GM12878 (cell line): Measurements from ENCODE around the gene SMARCAL1. TPM values are rescaled to one million over a fixed set of nuclear protein-coding genes. Genes with fewer than 3 reads are reported as not detected.

Source experiments
- ATAC-seq: fragments of 200-7000 bp; cut with Tn5 transposase; 3 replicates; pipeline ENCODE4 v1.9.1; 2020; ENCODE audit warnings: mild to moderate bottlenecking, moderate library complexity
- BruUV-seq: library from RNA; stranded (reverse); fragments of 400-500 nt; replicated peaks from 2 replicates; lab custom pipeline; 2021; lab: Mats Ljungman, UMichigan
- CTCF ChIA-PET: fragments of 300-600 bp; sonication (Branson Sonifier 250); formaldehyde crosslinking; extraction: SDS; loops from one replicate; lab custom pipeline; 2021; ENCODE audit warnings: inconsistent platforms; lab: Yijun Ruan, JAX
- POLR2A ChIA-PET: fragments of 350-600 bp; formaldehyde crosslinking; extraction: SDS; loops from one replicate; lab custom pipeline; 2021; ENCODE audit warnings: inconsistent platforms; lab: Charles Lee
- RAD21 ChIA-PET: fragments of 300-600 bp; sonication (Branson Sonifier 250); formaldehyde crosslinking; loops from one replicate; lab custom pipeline; 2023; ENCODE audit warnings: antibody characterized with exemption; ENCODE audit not compliant: unreplicated experiment; lab: Charles Lee
- SMC1A ChIA-PET: fragments of 300-600 bp; sonication (Branson Sonifier 250); formaldehyde crosslinking; loops from one replicate; lab custom pipeline; 2023; ENCODE audit not compliant: unreplicated experiment, uncharacterized antibody; lab: Charles Lee
- DNase-seq: peaks from one replicate; pipeline ENCODE4 v3.0.0-alpha.2; 2011; ENCODE audit warnings: low read depth, low spot score
- FAIRE-seq: peaks from 3 replicates; lab custom pipeline; 2011; peaks lifted over from hg19 to GRCh38; lab: Jason Lieb, UNC
- H2AFZ ChIP-seq: 2 replicates; pipeline ENCODE4 v1.6.0; 2011; ENCODE audit warnings: low read depth, low read length, control low read depth; ENCODE audit not compliant: control insufficient read depth
- H3K27ac ChIP-seq: 2 replicates; pipeline ENCODE4 v1.5.1; 2011; ENCODE audit warnings: control low read depth; ENCODE audit not compliant: control insufficient read depth, insufficient read depth
- H3K27me3 ChIP-seq, 2 experiments: replicated peaks in 1 of 2; 2 replicates each; pipeline versions ENCODE4 v1.6.0 to v1.6.1; 2011; ENCODE audit warnings: low read length in 1 of 2; ENCODE audit not compliant: control insufficient read depth in 2 of 2, insufficient read depth in 2 of 2
- H3K36me3 ChIP-seq, 2 experiments: 2 replicates each; pipeline ENCODE4 v1.5.1; 2011; ENCODE audit warnings: low read length in 1 of 2; ENCODE audit not compliant: control insufficient read depth in 2 of 2, insufficient read depth in 2 of 2
- H3K4me1 ChIP-seq: 2 replicates; pipeline ENCODE4 v1.6.1; 2011; ENCODE audit warnings: mild to moderate bottlenecking, low read length, moderate library complexity, mixed read lengths; ENCODE audit not compliant: control insufficient read depth, insufficient read depth
- H3K4me2 ChIP-seq: 2 replicates; pipeline ENCODE4 v1.6.0; 2011; ENCODE audit warnings: control low read depth; ENCODE audit not compliant: control insufficient read depth, insufficient read depth
- H3K4me3 ChIP-seq: fragments of 200-600 bp; sonication (generic); 2 replicates; pipeline ENCODE4 v1.5.1; 2016
- H3K79me2 ChIP-seq: 2 replicates; pipeline ENCODE4 v1.6.0; 2011; ENCODE audit warnings: low read length; ENCODE audit not compliant: control insufficient read depth, insufficient read depth
- H3K9ac ChIP-seq: 2 replicates; pipeline ENCODE4 v1.8.0; 2011; ENCODE audit warnings: low read length, control low read depth, mixed read lengths; ENCODE audit not compliant: control insufficient read depth, insufficient read depth
- H3K9me3 ChIP-seq: replicated peaks from 3 replicates; pipeline ENCODE4 v1.5.1; 2011; ENCODE audit warnings: mild to moderate bottlenecking, low read length; ENCODE audit not compliant: control insufficient read depth, insufficient read depth
- H4K20me1 ChIP-seq: 2 replicates; pipeline ENCODE4 v1.6.0; 2011; ENCODE audit not compliant: control insufficient read depth, insufficient read depth
- ATF7 ChIP-seq: fragments of 450-650 bp; IDR thresholded peaks from 2 replicates; pipeline ENCODE4 v1.6.1; 2016; ENCODE audit warnings: low read depth, mild to moderate bottlenecking
- CREB1 ChIP-seq: IDR thresholded peaks from 2 replicates; pipeline ENCODE4 v1.6.1; 2012; ENCODE audit warnings: low read depth, mild to moderate bottlenecking, inconsistent platforms
- NR2F1 ChIP-seq: fragments of 450-650 bp; conservative IDR thresholded peaks from 2 replicates; pipeline ENCODE4 v1.6.1; 2017; ENCODE audit warnings: mild to moderate bottlenecking
- SMAD1 ChIP-seq: fragments of 450-650 bp; IDR thresholded peaks from 2 replicates; pipeline ENCODE4 v1.6.1; 2018; ENCODE audit warnings: mild to moderate bottlenecking, low read depth; ENCODE audit not compliant: partially characterized antibody
- SPI1 ChIP-seq: IDR thresholded peaks from 2 replicates; pipeline ENCODE4 v1.6.1; 2011; ENCODE audit warnings: low read depth, mild to moderate bottlenecking, low read length, moderate library complexity, borderline replicate concordance; ENCODE audit not compliant: insufficient read depth
- STAT3 ChIP-seq: IDR thresholded peaks from 2 replicates; pipeline ENCODE4 v1.6.1; 2011; ENCODE audit warnings: low read depth, low read length, improper control_type of control experiment
- TCF7 ChIP-seq: IDR thresholded peaks from 2 replicates; pipeline ENCODE4 v1.6.1; 2014; ENCODE audit warnings: antibody characterized with exemption, borderline replicate concordance
- WGBS: methylation state at CpG from one replicate; pipeline ENCODE4 v1.1.6; 2016; ENCODE audit warnings: low lambda C conversion rate; ENCODE audit not compliant: insufficient replicate concordance, insufficient coverage; ENCODE audit errors: missing lambda C conversion rate; 5-methylcytosine and 5-hydroxymethylcytosine counted together
- in situ Hi-C: fragments of 300-500 bp; cut with MboI; formaldehyde crosslinking; loops from 9 replicates; pipeline ENCODE4 v1.14.3; 2018; ENCODE audit warnings: mixed read lengths
- intact Hi-C: fragments of 100-400 bp; cut with micrococcal nuclease; formaldehyde crosslinking; loops from one replicate; pipeline ENCODE4 v1.14.2; 2022; ENCODE audit not compliant: unreplicated experiment
- polyA plus RNA-seq, 11 experiments: library from polyadenylated mRNA; depleted of rRNA in 4 of 11; unstranded in 6 of 11; stranded (reverse) in 5 of 11; fragments of >200 nt; fragmentation: Nextera tagmentation in 4 of 11; fragmentation: Illumina TruSeq in 1 of 11; extraction: Ambion mirVana in 4 of 11; extraction: Trizol in 1 of 11; gene quantifications; 1 replicate in 1 of 11; 2 replicates in 10 of 11; pipeline versions ENCODE4 v1.2.1 to v1.2.3, GENCODE V29; 2011 to 2016; ENCODE audit warnings: inconsistent platforms in 2 of 11, missing spikeins in 2 of 11, low read depth in 1 of 11
- total RNA-seq, 4 experiments: library from RNA; depleted of rRNA in 3 of 4; stranded (reverse); fragments of >200 nt in 3 of 4; fragmentation: Illumina TruSeq in 1 of 4; extraction: Trizol in 1 of 4; gene quantifications; 2 replicates each; pipeline versions ENCODE4 v1.2.1 to v1.2.3, GENCODE V29; 2013 to 2021
- TF ChIP-seq, protein P1 (sequence below): fragments of 150-350 bp; IDR thresholded peaks from 2 replicates; pipeline ENCODE4 v1.6.1; 2014; ENCODE audit warnings: mild to moderate bottlenecking, low read depth, low read length
- TF ChIP-seq, protein P2 (sequence below): fragments of 450-650 bp; formaldehyde crosslinking; IDR thresholded peaks from 2 replicates; pipeline ENCODE4 v1.5.0; 2022; ENCODE audit warnings: mild to moderate bottlenecking, missing genetic modification characterization
- TF ChIP-seq, protein P3 (sequence below): IDR thresholded peaks from 2 replicates; pipeline ENCODE4 v1.6.1; 2012; ENCODE audit warnings: improper control_type of control experiment, low read depth, low read length; ENCODE audit not compliant: insufficient replicate concordance

SMARCAL1 gene
- total and polyA plus RNA-seq, 10 of the 15 experiments (the other 5 are each of a cell fraction or from before 2014, with no cell fraction given): 10.8 to 32.9 (median 21.8) TPM

DNA sequence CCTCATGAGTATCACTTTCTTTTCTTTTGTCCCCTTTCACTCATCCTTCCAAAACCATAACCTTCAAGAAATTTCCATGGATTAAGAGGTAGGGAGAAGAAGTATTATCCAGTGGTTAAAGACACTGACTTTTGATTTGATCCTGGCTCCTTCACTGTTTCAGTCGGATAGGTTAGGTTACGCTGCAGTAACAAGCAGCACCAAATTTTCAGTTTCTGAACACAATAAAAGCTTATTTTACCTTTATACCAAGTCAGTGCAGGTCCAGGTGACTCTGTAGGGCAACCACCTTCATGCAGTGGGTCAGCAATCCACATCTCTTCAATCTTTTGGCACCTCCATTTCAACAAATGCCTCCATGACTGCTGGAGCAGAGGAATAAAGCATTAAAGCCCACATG lies 25.0 kb upstream of the SMARCAL1 start (continued):
- TF ChIP-seq, protein P1, sequence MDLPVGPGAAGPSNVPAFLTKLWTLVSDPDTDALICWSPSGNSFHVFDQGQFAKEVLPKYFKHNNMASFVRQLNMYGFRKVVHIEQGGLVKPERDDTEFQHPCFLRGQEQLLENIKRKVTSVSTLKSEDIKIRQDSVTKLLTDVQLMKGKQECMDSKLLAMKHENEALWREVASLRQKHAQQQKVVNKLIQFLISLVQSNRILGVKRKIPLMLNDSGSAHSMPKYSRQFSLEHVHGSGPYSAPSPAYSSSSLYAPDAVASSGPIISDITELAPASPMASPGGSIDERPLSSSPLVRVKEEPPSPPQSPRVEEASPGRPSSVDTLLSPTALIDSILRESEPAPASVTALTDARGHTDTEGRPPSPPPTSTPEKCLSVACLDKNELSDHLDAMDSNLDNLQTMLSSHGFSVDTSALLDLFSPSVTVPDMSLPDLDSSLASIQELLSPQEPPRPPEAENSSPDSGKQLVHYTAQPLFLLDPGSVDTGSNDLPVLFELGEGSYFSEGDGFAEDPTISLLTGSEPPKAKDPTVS: no peak
- TF ChIP-seq, protein P2, sequence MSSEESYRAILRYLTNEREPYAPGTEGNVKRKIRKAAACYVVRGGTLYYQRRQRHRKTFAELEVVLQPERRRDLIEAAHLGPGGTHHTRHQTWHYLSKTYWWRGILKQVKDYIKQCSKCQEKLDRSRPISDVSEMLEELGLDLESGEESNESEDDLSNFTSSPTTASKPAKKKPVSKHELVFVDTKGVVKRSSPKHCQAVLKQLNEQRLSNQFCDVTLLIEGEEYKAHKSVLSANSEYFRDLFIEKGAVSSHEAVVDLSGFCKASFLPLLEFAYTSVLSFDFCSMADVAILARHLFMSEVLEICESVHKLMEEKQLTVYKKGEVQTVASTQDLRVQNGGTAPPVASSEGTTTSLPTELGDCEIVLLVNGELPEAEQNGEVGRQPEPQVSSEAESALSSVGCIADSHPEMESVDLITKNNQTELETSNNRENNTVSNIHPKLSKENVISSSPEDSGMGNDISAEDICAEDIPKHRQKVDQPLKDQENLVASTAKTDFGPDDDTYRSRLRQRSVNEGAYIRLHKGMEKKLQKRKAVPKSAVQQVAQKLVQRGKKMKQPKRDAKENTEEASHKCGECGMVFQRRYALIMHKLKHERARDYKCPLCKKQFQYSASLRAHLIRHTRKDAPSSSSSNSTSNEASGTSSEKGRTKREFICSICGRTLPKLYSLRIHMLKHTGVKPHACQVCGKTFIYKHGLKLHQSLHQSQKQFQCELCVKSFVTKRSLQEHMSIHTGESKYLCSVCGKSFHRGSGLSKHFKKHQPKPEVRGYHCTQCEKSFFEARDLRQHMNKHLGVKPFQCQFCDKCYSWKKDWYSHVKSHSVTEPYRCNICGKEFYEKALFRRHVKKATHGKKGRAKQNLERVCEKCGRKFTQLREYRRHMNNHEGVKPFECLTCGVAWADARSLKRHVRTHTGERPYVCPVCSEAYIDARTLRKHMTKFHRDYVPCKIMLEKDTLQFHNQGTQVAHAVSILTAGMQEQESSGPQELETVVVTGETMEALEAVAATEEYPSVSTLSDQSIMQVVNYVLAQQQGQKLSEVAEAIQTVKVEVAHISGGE (CRISPR knock-in tag): no peak

DNA sequence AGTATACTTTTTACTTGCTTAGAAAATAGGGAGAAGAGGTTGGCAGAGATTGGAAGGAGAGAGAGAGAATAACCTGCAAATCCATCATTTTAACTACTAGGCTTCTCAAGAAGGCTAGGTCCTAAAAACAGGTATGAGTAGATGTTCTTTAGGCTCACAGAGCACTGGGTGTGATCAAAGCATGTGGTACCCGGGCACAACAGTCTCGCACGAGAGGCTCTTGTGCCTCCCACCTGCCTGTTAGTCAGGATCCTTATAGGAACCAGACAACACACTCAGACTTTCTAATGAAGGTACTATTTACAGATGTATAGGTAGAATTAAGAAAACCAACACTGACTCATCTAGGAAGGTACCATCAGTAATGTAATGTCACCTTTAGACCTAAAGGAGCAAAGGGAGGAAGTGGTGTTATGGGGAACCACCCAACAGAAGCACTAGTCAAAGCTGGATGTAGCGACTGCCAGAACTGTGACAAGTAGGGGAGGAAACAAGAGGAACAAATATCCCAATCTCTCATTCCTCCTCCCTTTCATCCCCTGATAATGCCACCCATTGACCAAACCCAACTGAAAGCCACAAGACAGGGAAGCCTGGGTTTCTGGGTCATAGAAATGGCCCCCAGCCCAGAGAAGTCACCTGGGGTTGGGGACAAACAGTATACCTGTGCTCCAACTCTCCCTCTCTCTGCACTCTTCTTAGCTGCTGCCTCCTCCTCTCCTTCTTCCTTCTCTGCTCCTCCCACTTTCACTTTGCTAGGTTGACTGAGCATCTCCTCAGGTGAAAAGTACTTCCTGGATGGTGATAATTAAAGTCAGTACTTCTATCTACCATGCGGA lies 24.0 kb upstream of the SMARCAL1 start:
- in situ Hi-C loops: no loop called here
- POLR2A ChIA-PET: no interaction called here
- peak; percentile 66 for FAIRE-seq
- peak; percentile 55 for TF ChIP-seq NR2F1
- TF ChIP-seq SMAD1: no peak
- TF ChIP-seq STAT3: no peak
- TF ChIP-seq TCF7: no peak
- TF ChIP-seq SPI1: peak; percentile 79
- TF ChIP-seq, protein P3, sequence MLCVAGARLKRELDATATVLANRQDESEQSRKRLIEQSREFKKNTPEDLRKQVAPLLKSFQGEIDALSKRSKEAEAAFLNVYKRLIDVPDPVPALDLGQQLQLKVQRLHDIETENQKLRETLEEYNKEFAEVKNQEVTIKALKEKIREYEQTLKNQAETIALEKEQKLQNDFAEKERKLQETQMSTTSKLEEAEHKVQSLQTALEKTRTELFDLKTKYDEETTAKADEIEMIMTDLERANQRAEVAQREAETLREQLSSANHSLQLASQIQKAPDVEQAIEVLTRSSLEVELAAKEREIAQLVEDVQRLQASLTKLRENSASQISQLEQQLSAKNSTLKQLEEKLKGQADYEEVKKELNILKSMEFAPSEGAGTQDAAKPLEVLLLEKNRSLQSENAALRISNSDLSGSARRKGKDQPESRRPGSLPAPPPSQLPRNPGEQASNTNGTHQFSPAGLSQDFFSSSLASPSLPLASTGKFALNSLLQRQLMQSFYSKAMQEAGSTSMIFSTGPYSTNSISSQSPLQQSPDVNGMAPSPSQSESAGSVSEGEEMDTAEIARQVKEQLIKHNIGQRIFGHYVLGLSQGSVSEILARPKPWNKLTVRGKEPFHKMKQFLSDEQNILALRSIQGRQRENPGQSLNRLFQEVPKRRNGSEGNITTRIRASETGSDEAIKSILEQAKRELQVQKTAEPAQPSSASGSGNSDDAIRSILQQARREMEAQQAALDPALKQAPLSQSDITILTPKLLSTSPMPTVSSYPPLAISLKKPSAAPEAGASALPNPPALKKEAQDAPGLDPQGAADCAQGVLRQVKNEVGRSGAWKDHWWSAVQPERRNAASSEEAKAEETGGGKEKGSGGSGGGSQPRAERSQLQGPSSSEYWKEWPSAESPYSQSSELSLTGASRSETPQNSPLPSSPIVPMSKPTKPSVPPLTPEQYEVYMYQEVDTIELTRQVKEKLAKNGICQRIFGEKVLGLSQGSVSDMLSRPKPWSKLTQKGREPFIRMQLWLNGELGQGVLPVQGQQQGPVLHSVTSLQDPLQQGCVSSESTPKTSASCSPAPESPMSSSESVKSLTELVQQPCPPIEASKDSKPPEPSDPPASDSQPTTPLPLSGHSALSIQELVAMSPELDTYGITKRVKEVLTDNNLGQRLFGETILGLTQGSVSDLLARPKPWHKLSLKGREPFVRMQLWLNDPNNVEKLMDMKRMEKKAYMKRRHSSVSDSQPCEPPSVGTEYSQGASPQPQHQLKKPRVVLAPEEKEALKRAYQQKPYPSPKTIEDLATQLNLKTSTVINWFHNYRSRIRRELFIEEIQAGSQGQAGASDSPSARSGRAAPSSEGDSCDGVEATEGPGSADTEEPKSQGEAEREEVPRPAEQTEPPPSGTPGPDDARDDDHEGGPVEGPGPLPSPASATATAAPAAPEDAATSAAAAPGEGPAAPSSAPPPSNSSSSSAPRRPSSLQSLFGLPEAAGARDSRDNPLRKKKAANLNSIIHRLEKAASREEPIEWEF: no peak
- no peak for TF ChIP-seq CREB1
- 0 out of 2 replicates have a peak, but pooled peaks have one; percentile 27 for TF ChIP-seq ATF7

More for the DNA sequence above, 24.0 kb upstream of the SMARCAL1 start:
- WGBS: 38% methylated on average over 5 of the region's 5 CpGs
- H4K20me1 ChIP-seq: no peaks in the 10 kb centered on the region
- H2AFZ ChIP-seq: no peak overlapping the region; the same call in 1 of the 2 replicates
- ChIA-PET RAD21 (no interaction called here), CTCF (interaction anchor here (0.6 to 1.0 kb wide), 3 partner anchors 15 to 576 kb away, joined by 3 read pairs; no protein-coding TSS in a partner anchor), SMC1A (interaction anchor here (1.4 kb wide), 1 partner anchor 166 kb away, joined by 4 read pairs; no protein-coding TSS in a partner anchor)
- ATAC-seq (peak; percentile 97), DNase-seq (peak; percentile 8)
- no peak overlapping the region for H3K9ac ChIP-seq
- H3K4me1 ChIP-seq: no peaks in the 10 kb centered on the region
- H3K36me3 ChIP-seq: no peaks in the 10 kb centered on the region
- H3K79me2 ChIP-seq: no peaks in the 10 kb centered on the region
- no peaks in the 10 kb centered on the region for H3K9me3 ChIP-seq
- no peak overlapping the region for H3K27ac ChIP-seq
- BruUV-seq: no TSS peak
- no peaks in the 10 kb centered on the region for H3K27me3 ChIP-seq
- no peak overlapping the region for H3K4me2 ChIP-seq
- intact Hi-C loops: no loop called here
- H3K4me3 ChIP-seq: no peak overlapping the region
